Femur (tissue), 1 donor: Measurements from ENCODE around the gene TIMD4.
"Not testable (repeated sequence)": the region's sequence is repeated elsewhere in the genome, so short reads cannot be mapped to it uniquely, and the experiment has no call there.

Experiments
- DNase-seq: peaks from one replicate; pipeline ENCODE4 v3.0.0-alpha.2; 2017

The TIMD4 gene

DNA sequence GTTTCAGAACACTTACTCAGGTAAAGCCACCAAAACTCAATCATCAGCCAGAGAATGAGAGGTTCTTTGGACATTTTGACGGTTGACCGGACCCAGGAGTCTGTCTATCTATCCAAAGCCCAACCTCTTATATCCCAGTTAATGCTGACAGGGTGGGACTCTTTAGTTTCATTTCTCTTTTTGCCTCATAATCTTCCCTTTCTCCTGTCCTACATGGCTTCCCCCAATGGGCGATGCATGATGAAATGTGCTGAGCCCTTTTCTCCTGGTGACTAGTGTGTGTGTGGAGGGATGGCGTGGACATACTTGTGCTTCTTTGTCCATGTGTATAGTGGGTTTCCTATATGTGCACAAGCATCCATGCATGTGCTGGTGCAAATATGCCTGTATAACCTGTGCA, at the start of gene TIMD4:
Gene TIMD4 (minus strand): TSS at position 102 of the 400 bp plus-strand sequence. CDS start 28 bp downstream, at position 74.
- DNase-seq: no peak

- no peak for DNase-seq
Measured at GRCh38 chr5:157006262-157006661, 43.2 kb upstream of the TIMD4 start.

- DNase-seq: no peak
Measured at GRCh38 chr5:157004893-157005551, 42.0 kb upstream of the TIMD4 start.

DNA sequence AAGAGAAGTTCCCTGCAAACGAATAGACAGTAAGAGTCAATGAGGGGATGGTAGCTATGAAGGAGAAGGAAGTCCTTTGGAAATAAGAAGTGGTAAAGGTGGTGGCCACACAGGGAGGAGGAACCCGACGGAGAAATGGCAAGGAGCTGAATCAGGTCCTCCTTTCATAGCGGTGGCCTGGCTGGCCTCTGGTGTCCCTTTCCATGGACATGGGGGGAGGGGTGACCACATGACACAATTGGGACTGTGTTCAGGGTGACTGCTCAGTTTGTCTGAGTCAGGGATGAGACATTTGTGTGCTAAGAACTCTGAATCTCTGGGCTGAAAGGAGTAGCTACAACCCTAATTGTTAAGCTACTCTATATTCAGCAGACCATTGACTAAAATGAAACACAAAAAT, 28.7 kb upstream of the TIMD4 start:
- no peak for DNase-seq

- no peak for DNase-seq
Measured at GRCh38 chr5:156984064-156984463, 21.0 kb upstream of the TIMD4 start.

- no peak for DNase-seq
Measured at GRCh38 chr5:156981481-156981880, 18.5 kb upstream of the TIMD4 start.

GRCh38 chr5:156974328-156974727, 11.3 kb upstream of the TIMD4 start:
- DNase-seq: no peak

DNA sequence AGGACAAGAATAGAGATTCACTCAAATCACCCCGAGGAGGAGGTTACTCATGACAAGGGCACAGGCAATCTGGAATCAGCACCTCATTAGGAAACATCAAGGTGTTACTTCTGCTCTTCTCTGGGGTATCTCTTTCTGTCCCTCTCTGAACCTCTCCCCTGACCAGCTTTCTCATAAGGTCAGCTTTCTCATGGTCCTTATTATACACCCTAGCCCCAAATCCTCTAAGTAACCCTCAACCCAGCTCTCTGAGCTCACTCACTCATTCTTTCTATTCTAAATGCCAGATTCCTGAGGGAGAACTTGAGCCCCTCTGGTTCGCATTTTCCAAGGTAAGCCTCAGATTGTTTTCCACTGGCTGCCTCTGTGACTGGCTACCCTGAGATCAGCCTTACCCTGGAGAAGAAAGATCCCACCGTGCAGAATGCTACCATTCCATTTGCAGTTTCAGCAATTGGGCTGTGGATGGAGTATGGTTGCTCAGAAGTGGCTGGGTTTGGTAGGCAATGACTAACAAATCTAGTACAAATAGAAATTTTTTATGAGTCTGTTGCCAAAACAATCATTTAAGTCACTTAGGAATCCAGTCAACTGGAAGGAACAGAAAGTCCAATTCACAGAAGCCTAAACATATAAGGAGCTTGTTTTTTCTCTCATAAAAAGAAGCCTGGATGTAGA, 9.0 kb upstream of the TIMD4 start:
- no peak for DNase-seq

DNA sequence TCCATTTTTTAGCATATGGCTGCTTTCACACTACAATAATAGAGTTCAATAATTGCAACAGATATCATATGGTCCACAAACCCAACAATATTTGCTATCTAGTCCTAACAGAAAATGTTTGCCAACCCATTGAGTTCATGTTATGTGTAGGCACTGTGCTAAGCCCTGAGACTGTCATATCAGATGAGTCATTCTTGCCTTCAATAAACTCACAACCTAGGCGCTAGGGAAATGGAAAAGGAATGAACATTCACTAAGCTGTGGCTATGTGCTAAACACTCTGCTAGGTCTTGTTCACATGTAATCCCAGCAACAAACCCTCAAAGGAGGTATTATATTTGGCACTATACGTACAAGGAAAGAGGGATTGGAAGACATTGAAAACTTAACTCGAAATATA, 8.4 kb upstream of the TIMD4 start:
- no peak for DNase-seq

DNA sequence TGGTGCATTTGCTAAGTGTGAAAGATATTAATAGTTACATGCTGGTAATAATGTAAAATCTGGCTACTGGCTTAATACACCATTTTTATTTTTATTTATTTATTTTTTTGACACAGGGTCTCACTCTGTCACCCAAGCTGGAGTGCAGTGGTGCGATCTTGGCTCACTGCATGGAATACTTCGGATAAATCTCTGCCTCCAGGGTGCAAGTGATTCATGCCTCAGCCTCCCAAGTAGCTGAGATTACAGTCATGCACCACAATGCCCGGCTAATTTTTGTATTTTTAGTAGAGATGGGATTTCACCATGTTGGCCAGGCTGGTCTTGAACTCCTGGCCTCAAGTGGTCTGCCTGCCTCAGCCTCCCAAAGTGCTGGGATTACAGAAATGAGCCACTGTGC, 4.4 kb upstream of the TIMD4 start:
- DNase-seq: not testable (repeated sequence)

GRCh38 chr5:156956321-156956720, 6.7 kb downstream of the TIMD4 start:
- DNase-seq: no peak

- no peak for DNase-seq
Measured at GRCh38 chr5:156951359-156951758, 11.7 kb downstream of the TIMD4 start.

DNA sequence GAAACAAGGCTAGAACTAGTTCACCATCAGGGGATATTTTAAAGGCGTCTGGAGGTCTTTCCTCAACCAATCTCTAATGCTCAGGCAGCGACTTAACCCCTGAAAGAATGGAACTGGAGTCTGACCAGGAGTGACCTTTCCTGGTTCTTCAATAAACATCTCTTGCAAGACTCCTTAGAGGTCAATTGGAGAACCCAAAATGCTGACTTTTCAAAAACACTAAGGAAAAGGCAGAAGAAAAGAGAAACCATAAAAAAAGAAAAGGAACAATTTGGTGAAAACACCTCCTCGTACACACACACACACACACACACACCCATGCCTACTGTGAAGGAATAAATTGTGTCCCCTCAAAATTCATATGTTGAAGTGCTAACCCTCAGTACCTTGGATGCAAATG, 12.3 kb downstream of the TIMD4 start:
- no peak for DNase-seq

GRCh38 chr5:156949424-156949823, 13.6 kb downstream of the TIMD4 start:
- DNase-seq: no peak

GRCh38 chr5:156947925-156948324, 15.1 kb downstream of the TIMD4 start:
- DNase-seq: peak; percentile 36

DNA sequence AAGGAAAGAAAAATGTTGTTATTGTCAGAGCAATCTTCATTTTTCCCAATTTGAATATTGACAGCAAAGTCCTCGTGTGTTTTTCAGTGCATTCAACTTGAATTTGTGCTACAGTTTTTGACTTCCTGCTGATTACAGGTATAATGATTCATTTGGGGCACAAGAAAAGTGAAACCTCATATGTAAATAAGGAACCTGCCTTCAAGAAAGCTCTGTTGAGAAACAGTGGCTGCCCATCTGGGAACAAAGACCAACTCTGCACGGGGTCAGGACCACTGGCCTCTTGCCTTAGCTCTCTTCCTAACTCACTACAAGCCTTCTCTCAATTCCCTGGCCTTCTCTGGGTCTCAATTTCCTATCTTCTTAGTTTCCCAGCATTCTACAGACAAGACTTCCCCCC, 21.0 kb downstream of the TIMD4 start:
- DNase-seq: no peak

- DNase-seq: not testable (repeated sequence)
Measured at GRCh38 chr5:156940462-156940861, 22.6 kb downstream of the TIMD4 start.

DNA sequence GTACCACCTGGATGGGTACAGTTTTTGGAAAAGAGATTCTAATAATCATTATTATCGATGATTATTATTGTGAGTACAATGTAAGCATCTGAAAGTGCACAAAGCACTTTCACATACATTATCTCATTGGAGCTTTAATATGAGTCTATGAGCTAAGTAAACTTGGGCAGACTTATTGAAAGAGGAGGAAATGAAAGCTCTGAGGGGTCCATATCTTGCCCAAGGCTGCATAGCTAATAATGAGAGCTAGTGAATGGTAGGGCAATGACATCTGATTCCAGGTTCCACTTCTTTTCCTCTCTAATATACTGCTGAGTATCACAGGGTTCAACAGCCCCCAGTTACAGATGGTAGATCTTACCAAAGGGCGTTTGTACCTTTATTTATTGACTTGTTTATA, 26.1 kb downstream of the TIMD4 start:
- DNase-seq: no peak

GRCh38 chr5:156934450-156935211, 28.4 kb downstream of the TIMD4 start:
- DNase-seq: peak; percentile 41

DNA sequence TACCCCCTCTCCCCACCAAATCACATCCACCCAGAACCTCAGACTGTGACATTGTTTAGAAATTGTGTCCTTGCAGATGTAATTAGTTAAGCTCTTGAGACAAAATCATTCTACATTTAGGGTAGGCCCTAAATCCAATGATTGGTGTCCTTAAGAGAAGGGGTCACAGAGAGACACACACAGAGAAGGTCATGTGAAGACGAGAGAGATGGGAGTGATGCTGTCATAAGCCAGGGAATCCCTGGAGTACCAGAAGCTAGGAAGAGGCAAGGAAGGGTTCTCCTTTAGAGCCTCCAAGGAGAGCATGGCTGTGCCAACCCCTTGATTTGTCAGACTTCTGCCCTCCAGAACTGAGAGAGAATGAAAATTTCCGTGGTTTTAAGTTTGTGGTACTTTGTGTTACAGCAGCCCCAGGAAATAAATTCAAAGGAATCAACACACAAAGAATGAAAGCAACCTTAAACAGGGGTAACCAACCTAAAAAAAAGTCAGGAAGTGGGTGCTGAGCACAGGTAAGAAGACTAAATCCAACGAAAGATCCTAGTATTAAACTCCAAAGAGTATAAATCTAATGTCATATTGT, 33.6 kb downstream of the TIMD4 start:
- no peak for DNase-seq

- DNase-seq: no peak
Measured at GRCh38 chr5:156927545-156927944, 35.5 kb downstream of the TIMD4 start.

- DNase-seq: not testable (repeated sequence)
Measured at GRCh38 chr5:156925767-156926166, 37.3 kb downstream of the TIMD4 start.

- no peak for DNase-seq
Measured at GRCh38 chr5:156922207-156922792, 40.7 kb downstream of the TIMD4 start.
